Ascending aorta (tissue), 2 donors: ENCODE results near the gene DHFR2. TPM values are rescaled to one million over a fixed set of nuclear protein-coding genes. Genes with fewer than 3 reads are reported as not detected.

Experiments used
- DNase-seq, 2 donors: peaks; one replicate each; pipeline ENCODE4 v3.0.0-alpha.2; 2019; ENCODE audit warnings: low spot score in 2 of 2
- H3K27ac ChIP-seq, 2 donors: fragments of 200-600 bp; sonication (generic); one replicate each; pipeline ENCODE4 v1.5.1; 2016 to 2017; ENCODE audit warnings: mild to moderate bottlenecking in 1 of 2
- H3K27me3 ChIP-seq: fragments of 200-600 bp; sonication (generic); one replicate; pipeline ENCODE4 v1.5.1; 2017
- H3K36me3 ChIP-seq, 2 donors: fragments of 200-600 bp; sonication (generic); one replicate each; pipeline ENCODE4 v1.5.1; 2016
- H3K4me1 ChIP-seq, 2 donors: fragments of 200-600 bp; sonication (generic); one replicate each; pipeline ENCODE4 v1.5.1; 2016 to 2017; ENCODE audit warnings: mild to moderate bottlenecking in 1 of 2
- H3K4me3 ChIP-seq, 2 donors: fragments of 200-600 bp; sonication (generic); one replicate each; pipeline ENCODE4 v1.5.1; 2016 to 2017; ENCODE audit warnings: mild to moderate bottlenecking in 1 of 2
- H3K9me3 ChIP-seq, 2 donors: fragments of 200-600 bp; sonication (generic); one replicate each; pipeline ENCODE4 v1.5.1; 2016
- CTCF ChIP-seq, 3 experiments: fragments of 200-600 bp in 2 of 3; fragments of 450-650 bp in 1 of 3; sonication (generic) in 2 of 3; IDR thresholded peaks; one replicate each; pipeline ENCODE4 v1.5.1; 2016 to 2019; ENCODE audit warnings: antibody characterized with exemption in 3 of 3, mild to moderate bottlenecking in 1 of 3, moderate library complexity in 1 of 3
- intact Hi-C: fragments of 100-400 bp; cut with DNase I; formaldehyde crosslinking; loops from one replicate; pipeline ENCODE4 v1.15.1; 2023
- total RNA-seq: library from RNA; depleted of rRNA; stranded (reverse); fragments of >200 nt; gene quantifications from one replicate; pipeline ENCODE4 v1.1.0, GENCODE V29; 2016

DHFR2 gene
- total RNA-seq, 1 donor from 2014 or later = 1.1 TPM

- Histone ChIP-seq H3K36me3 (peaks cover 0 to 2% of the 10 kb centered on the region in 2 donors), H3K4me3 (no peak overlapping the region), H3K27ac (no peak overlapping the region), H3K9me3 (no peaks in the 10 kb centered on the region), H3K27me3 (no peaks in the 10 kb centered on the region), H3K4me1 (no peaks in the 10 kb centered on the region)
- DNase-seq = no peak
- intact Hi-C loops = no loop called here
- TF ChIP-seq CTCF (IDR thresholded peaks at IDR 0.05) = no peak
These were observed 51.4 kb downstream of the DHFR2 start for GRCh38 chr3:94011233-94011711.

GRCh38 chr3:94009608-94010007 lies 53.1 kb downstream of the DHFR2 start:
- intact Hi-C loops = no loop called here

GRCh38 chr3:94008253-94008652 lies 54.5 kb downstream of the DHFR2 start:
- Histone ChIP-seq H3K36me3 (peaks cover 0 to 2% of the 10 kb centered on the region in 2 donors), H3K27ac (no peak overlapping the region), H3K27me3 (no peaks in the 10 kb centered on the region), H3K4me1 (peaks cover 0 to 4% of the 10 kb centered on the region in 2 donors), H3K9me3 (no peaks in the 10 kb centered on the region), H3K4me3 (no peak overlapping the region)
- TF ChIP-seq CTCF (IDR thresholded peaks at IDR 0.05) = no peak
- intact Hi-C loops = no loop called here
- no peak for DNase-seq

More at GRCh38 chr3:94009608-94010007, 53.1 kb downstream of the DHFR2 start:
- DNase-seq = no peak
- H3K4me1 ChIP-seq = peaks cover 0 to 4% of the 10 kb centered on the region in 2 donors
- peaks cover 0 to 2% of the 10 kb centered on the region in 2 donors for H3K36me3 ChIP-seq
- no peak overlapping the region for H3K4me3 ChIP-seq
- no peaks in the 10 kb centered on the region for H3K27me3 ChIP-seq
- H3K9me3 ChIP-seq = no peaks in the 10 kb centered on the region
- no peak overlapping the region for H3K27ac ChIP-seq
- TF ChIP-seq CTCF (IDR thresholded peaks at IDR 0.05) = no peak

Other genes with a start within 250 kb of the DHFR2 start
- gene PROS1, start 89.0 kb downstream of the DHFR2 start, total RNA-seq = 44.2 TPM
- 4.5 TPM for gene ARL13B, start 82.8 kb downstream of the DHFR2 start, total RNA-seq
- not detected for gene STX19, start 34.3 kb downstream of the DHFR2 start, total RNA-seq
- 17.1 TPM for gene NSUN3, start 145 bp upstream of the DHFR2 start, total RNA-seq